WTC11 (cell line): ENCODE data around the gene ZBTB6. TPM values are rescaled to one million over a fixed set of nuclear protein-coding genes. Genes with fewer than 3 reads are reported as not detected.
A peak's percentile ranks its signal among the peaks of the same experiment; 100 is the strongest.

Source experiments
- ATAC-seq: fragments of 200-7000 bp; cut with Tn5 transposase; 2 replicates; pipeline ENCODE4 v1.10.0; 2021; ENCODE audit warnings: mild to moderate bottlenecking, moderate library complexity
- CTCF ChIA-PET: fragments of 300-600 bp; sonication (Branson Sonifier 250); formaldehyde crosslinking; loops from one replicate; lab custom pipeline; 2021; ENCODE audit warnings: antibody characterized with exemption; lab: Charles Lee
- POLR2A ChIA-PET: fragments of 350-600 bp; sonication (Branson Sonifier 250); formaldehyde crosslinking; loops from one replicate; lab custom pipeline; 2021; ENCODE audit warnings: antibody characterized with exemption; lab: Charles Lee
- DNase-seq: peaks from one replicate; pipeline ENCODE4 v3.0.0; 2021; ENCODE audit warnings: low spot score
- H3K27ac Mint-ChIP-seq: 2 replicates; pipeline ENCODE4 v1.8.0; 2021; ENCODE audit warnings: mixed read lengths
- H3K27me3 Mint-ChIP-seq: 2 replicates; pipeline ENCODE4 v1.8.0; 2021; ENCODE audit warnings: low read depth, mild to moderate bottlenecking, moderate library complexity, mixed read lengths
- H3K36me3 Mint-ChIP-seq: 2 replicates; pipeline ENCODE4 v1.8.0; 2021; ENCODE audit warnings: mixed read lengths
- H3K4me1 Mint-ChIP-seq: 2 replicates; pipeline ENCODE4 v1.8.0; 2022; ENCODE audit warnings: mixed read lengths
- H3K4me3 Mint-ChIP-seq: 2 replicates; pipeline ENCODE4 v1.8.0; 2021; ENCODE audit warnings: mild to moderate bottlenecking, moderate library complexity, mixed read lengths
- H3K9me3 Mint-ChIP-seq: 2 replicates; pipeline ENCODE4 v1.8.0; 2021; ENCODE audit warnings: mixed read lengths
- ATF1 ChIP-seq: sonication (generic); formaldehyde crosslinking; IDR thresholded peaks from 2 replicates; pipeline ENCODE4 v1.8.1; 2023; ENCODE audit warnings: mild to moderate bottlenecking, moderate library complexity, missing genetic modification reagents
- ATF2 ChIP-seq: sonication (generic); formaldehyde crosslinking; IDR thresholded peaks from 2 replicates; pipeline ENCODE4 v1.8.1; 2022; ENCODE audit warnings: low read depth, missing genetic modification reagents, borderline replicate concordance
- CREB1 ChIP-seq: sonication (generic); formaldehyde crosslinking; IDR thresholded peaks from 2 replicates; pipeline ENCODE4 v1.8.0; 2023; ENCODE audit warnings: mild to moderate bottlenecking, missing genetic modification reagents
- E2F5 ChIP-seq: sonication (generic); formaldehyde crosslinking; IDR thresholded peaks from 2 replicates; pipeline ENCODE4 v1.8.1; 2022; ENCODE audit warnings: mild to moderate bottlenecking, moderate library complexity, missing genetic modification reagents
- ELF4 ChIP-seq: sonication (generic); formaldehyde crosslinking; IDR thresholded peaks from 2 replicates; pipeline ENCODE4 v1.8.1; 2022; ENCODE audit warnings: low read depth, mild to moderate bottlenecking, moderate library complexity, missing genetic modification reagents
- ETV6 ChIP-seq: sonication (generic); formaldehyde crosslinking; IDR thresholded peaks from 2 replicates; pipeline ENCODE4 v1.8.1; 2022; ENCODE audit warnings: mild to moderate bottlenecking, missing genetic modification reagents
- GRHL2 ChIP-seq: fragments of 250-450 bp; sonication (Bioruptor Pico); IDR thresholded peaks from 2 replicates; pipeline ENCODE4 v1.8.0; 2022; ENCODE audit warnings: mild to moderate bottlenecking, moderate library complexity; ENCODE audit not compliant: insufficient replicate concordance, severe bottlenecking
- HMGA2 ChIP-seq: fragments of 250-450 bp; sonication (Bioruptor Pico); IDR thresholded peaks from 2 replicates; pipeline ENCODE4 v1.4.0; 2021; ENCODE audit warnings: mild to moderate bottlenecking, moderate library complexity
- HMGXB4 ChIP-seq: sonication (generic); formaldehyde crosslinking; IDR thresholded peaks from 2 replicates; pipeline ENCODE4 v1.8.1; 2023; ENCODE audit warnings: mild to moderate bottlenecking, moderate library complexity, missing genetic modification reagents
- KAT7 ChIP-seq: sonication (generic); formaldehyde crosslinking; IDR thresholded peaks from 2 replicates; pipeline ENCODE4 v1.8.1; 2023; ENCODE audit warnings: missing genetic modification reagents, mild to moderate bottlenecking, borderline replicate concordance
- NFATC4 ChIP-seq: fragments of 250-450 bp; sonication (Bioruptor Pico); IDR thresholded peaks from 2 replicates; pipeline ENCODE4 v1.9.0; 2021; ENCODE audit warnings: mild to moderate bottlenecking
- NR1H2 ChIP-seq: sonication (generic); formaldehyde crosslinking; IDR thresholded peaks from 2 replicates; pipeline ENCODE4 v1.9.0; 2021; ENCODE audit warnings: mild to moderate bottlenecking, moderate library complexity, missing genetic modification reagents
- NR3C1 ChIP-seq: sonication (generic); formaldehyde crosslinking; conservative IDR thresholded peaks from 2 replicates; pipeline ENCODE4 v1.8.1; 2023; ENCODE audit warnings: low read depth, mild to moderate bottlenecking, missing genetic modification reagents
- TCF7 ChIP-seq: sonication (generic); formaldehyde crosslinking; IDR thresholded peaks from 2 replicates; pipeline ENCODE4 v1.8.0; 2022; ENCODE audit warnings: mild to moderate bottlenecking, low read depth, missing genetic modification reagents, moderate library complexity
- TEAD1 ChIP-seq: sonication (generic); formaldehyde crosslinking; IDR thresholded peaks from 2 replicates; pipeline ENCODE4 v1.8.0; 2022; ENCODE audit warnings: mild to moderate bottlenecking, missing genetic modification reagents
- USF2 ChIP-seq: sonication (generic); formaldehyde crosslinking; IDR thresholded peaks from 2 replicates; pipeline ENCODE4 v1.8.1; 2023; ENCODE audit warnings: mild to moderate bottlenecking, missing genetic modification reagents, moderate library complexity
- ZNF416 ChIP-seq: fragments of 250-450 bp; sonication (Bioruptor Pico); IDR thresholded peaks from 2 replicates; pipeline ENCODE4 v1.9.0; 2021; ENCODE audit warnings: mild to moderate bottlenecking, inconsistent platforms
- ZNF425 ChIP-seq: fragments of 250-450 bp; sonication (Bioruptor Pico); conservative IDR thresholded peaks from 2 replicates; pipeline ENCODE4 v1.9.0; 2021; ENCODE audit warnings: mild to moderate bottlenecking
- total RNA-seq: library from RNA; stranded (reverse); gene quantifications from 3 replicates; pipeline ENCODE4 v1.2.3, GENCODE V29; 2021

ZBTB6 gene
- total RNA-seq, 1 experiment from 2014 or later: 9.0 TPM

- no peak for TF ChIP-seq E2F5 (CRISPR knock-in tag)
- peak; percentile 97 for TF ChIP-seq USF2
- no peak for TF ChIP-seq ATF2
- peak; percentile 92; the same call in 1 of the 2 replicates for TF ChIP-seq TEAD1
- TF ChIP-seq ETV6: peak; percentile 79
- no peak for TF ChIP-seq CREB1 (CRISPR knock-in tag)
- TF ChIP-seq KAT7 (CRISPR knock-in tag): no peak
- TF ChIP-seq NFATC4 (CRISPR knock-in tag): no peak
- TF ChIP-seq ELF4 (CRISPR knock-in tag): 0 out of 2 replicates have a peak, but pooled peaks have one; percentile 73
- TF ChIP-seq TCF7 (CRISPR knock-in tag): no peak
- no peak for TF ChIP-seq GRHL2 (CRISPR knock-in tag)
- TF ChIP-seq NR1H2: no peak
- TF ChIP-seq ATF1 (CRISPR knock-in tag): no peak
- TF ChIP-seq HMGXB4: 0 out of 2 replicates have a peak, but pooled peaks have one; percentile 64
These were observed 8.1 kb downstream of the ZBTB6 start, which contains the start of gene RC3H2 (continued) for GRCh38 chr9:122904823-122905710.

GRCh38 chr9:122904466-122904822 is 8.7 kb downstream of the ZBTB6 start:
- peak overlapping the region; percentile 85 for H3K4me3 Mint-ChIP-seq
- H3K27ac Mint-ChIP-seq: peak overlapping the region; percentile 57
- peaks cover 14% of the 10 kb centered on the region for H3K4me1 Mint-ChIP-seq
- no peaks in the 10 kb centered on the region for H3K27me3 Mint-ChIP-seq
- ChIA-PET CTCF (no interaction called here), POLR2A (interaction anchor here (0.5 to 1.7 kb wide), 6 partner anchors 9 to 36 kb away, joined by 3 to 14 read pairs (median 6); partner anchors contain the start of genes RABGAP1, ZBTB26 and ZBTB6)
- no peaks in the 10 kb centered on the region for H3K9me3 Mint-ChIP-seq
- DNase-seq (peak; percentile 54), ATAC-seq (peak; percentile 52)
- no peaks in the 10 kb centered on the region; the same call in none of the 2 replicates for H3K36me3 Mint-ChIP-seq
- 0 out of 2 replicates have a peak, but pooled peaks have one; percentile 10 for TF ChIP-seq HMGA2
- TF ChIP-seq ZNF425 (CRISPR knock-in tag): no peak
- TF ChIP-seq ZNF416: no peak
- no peak for TF ChIP-seq NR3C1 (CRISPR knock-in tag)
